GM21381 (cell line): ENCODE measurements around the gene EFNA1.
"Not testable (repeated sequence)": the region's sequence is repeated elsewhere in the genome, so short reads cannot be mapped to it uniquely, and the experiment has no call there.

Experiments
- ATAC-seq: cut with Tn5 transposase; IDR thresholded peaks from one replicate; pipeline ENCODE4 v1.9.1; 2021; ENCODE audit warnings: mild to moderate bottlenecking, moderate library complexity; ENCODE audit not compliant: unreplicated experiment

The EFNA1 gene

DNA sequence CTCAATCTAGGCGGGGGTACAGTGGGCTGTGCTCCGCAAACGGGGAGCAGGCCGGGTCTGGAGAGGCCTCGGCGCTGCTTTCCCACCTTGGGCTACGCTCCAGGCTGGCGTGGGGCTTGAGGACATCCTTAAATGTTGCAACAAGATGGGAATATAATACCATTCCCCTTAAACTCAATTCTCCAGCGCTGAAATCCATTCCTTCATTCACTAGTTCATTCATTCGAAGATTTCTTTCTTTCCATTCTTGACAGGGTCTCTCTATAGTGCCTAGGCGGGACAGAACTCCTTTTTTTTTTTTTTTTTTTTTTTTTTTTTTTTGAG is 12.9 kb downstream of the EFNA1 start:
- no peak for ATAC-seq

DNA sequence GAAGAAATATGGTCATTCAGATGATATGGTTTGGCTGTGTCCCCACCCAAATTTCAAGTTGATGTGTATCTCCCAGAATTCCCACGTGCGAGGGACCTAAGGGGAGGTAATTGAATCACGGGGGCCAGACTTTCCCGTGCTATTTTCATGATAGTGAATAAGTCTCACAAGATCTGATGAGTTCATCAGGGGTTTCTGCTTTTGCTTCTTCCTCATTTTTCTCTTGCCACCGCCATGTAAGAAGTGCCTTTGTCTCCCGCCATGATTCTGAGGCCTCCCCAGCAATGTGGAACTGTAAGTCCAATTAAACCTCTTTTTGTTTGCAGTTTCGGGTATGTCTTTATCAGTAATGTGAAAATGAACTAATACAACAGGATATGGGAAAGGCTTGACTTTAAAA is 14.1 kb downstream of the EFNA1 start:
- ATAC-seq: no peak

DNA sequence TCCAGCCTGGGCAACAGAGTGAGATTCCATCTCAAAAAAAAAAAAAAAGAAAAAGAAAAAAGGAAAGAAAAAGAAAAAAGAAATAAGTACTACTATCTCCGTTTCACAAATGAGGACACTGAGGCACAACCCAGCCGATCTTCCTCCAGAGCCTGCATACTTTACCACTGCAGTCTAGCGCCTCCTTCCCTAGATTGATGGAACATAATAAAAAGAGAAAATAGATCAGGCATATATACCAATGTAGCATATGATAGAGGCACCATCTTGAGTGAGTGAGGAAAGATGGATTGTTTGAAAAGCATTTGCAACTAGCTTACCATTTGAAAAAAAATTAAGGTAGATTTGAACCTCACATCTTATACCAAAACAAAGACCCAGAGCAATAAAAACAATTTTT is 17.8 kb downstream of the EFNA1 start:
- no peak for ATAC-seq

DNA sequence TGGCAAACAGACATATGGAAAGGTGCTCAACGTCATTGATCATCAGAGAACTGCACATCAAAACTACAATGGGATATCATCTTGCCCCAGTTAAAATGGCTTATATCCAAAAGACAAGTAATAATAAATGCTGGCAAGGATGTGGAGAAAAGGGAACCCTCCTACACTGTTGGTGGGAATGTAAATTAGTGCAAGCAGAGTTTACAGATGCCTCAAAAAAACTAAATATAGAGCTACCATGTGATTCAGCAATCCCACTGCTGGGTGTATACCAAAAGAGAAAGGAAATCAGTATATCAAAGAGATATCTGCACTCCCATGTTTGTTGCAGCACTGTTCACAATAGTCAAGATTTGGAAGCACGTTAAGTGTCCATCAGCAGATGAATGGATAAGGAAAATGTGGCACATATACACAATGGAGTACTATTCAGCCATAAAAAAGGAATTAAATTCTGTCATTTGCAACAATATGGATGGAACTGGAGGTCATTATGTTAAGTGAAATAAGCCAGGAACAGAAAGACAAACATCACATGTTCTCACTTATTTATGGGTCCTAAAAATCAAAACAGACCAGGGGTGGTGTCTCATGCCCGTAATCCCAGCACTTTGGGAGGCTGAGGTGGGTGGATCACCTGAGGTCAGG is 28.4 kb downstream of the EFNA1 start:
- ATAC-seq: not testable (repeated sequence)

DNA sequence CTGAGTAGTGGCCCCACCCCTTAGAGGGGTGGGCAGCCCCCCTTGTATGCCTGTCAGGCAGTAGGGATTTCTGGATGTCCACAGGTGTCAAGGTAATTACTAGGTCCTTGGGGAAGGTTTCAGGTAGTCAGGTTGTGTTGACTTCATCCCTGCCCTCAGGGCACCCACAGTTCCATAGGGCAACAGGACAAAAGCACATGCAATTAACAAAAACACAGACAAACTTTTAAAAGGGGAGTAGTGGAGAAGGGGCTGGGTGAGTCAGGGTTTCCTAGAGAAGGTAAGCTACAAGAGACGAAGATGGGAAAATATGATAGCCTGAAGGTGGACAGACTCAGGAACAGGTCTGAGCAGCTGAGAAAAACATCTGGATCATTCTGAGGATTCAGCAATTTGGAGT is 31.3 kb downstream of the EFNA1 start:
- ATAC-seq: no peak

DNA sequence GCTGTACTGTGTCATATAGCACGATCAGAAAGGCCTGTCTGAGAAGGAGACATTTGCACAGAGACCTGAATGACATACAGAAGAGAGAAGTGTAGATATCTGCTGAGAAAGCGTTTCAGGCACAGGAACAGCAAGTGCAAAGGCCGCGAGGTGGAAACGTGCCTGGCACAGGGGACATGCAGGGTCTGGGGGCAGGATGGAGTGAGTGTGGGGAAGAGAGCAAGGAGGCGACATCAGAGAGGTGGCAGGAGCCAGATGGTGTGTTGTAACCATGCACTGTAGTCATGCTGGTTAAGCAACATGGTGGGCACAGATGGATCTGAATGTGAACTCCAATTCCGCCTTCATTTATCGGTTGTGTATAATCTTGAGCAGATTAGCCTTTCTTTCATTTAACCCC is 32.5 kb downstream of the EFNA1 start:
- ATAC-seq: no peak

DNA sequence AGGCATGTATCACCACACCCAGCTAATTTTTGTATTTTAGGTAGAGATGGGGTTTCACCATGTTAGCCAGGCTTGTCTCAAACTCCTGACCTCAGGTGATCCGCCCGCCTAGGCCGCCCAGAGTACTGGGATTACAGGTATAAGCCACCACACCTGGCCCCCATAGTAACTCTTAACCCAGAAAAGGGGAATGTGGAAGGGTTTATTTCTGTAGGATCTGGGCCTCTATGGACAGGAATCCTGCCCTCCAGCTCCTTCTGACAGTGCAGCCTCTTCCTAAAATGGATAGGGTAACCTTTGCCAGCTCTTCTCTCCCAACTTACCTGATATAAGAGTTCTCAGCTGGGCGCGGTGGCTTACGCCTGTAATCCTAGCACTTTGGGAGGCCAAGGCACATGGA is 35.0 kb downstream of the EFNA1 start:
- not testable (repeated sequence) for ATAC-seq

DNA sequence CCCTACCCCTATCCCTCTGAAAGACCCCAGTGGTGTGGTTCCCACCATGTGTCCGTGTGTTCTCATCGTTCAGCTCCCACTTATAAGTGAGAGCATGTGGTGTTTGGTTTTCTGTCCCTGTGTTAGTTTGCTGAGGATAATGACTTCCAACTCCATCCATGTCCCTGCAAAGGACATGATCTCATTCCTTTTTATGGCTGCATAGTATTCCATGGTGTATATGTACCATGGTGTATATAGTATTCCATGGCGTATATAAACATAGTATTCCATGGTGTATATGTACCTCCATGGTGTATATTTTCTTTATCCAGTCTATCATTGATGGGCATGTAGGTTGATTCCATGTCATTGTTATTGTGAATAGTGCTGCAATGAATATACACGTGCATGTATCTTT is 36.1 kb downstream of the EFNA1 start:
- not testable (repeated sequence) for ATAC-seq

DNA sequence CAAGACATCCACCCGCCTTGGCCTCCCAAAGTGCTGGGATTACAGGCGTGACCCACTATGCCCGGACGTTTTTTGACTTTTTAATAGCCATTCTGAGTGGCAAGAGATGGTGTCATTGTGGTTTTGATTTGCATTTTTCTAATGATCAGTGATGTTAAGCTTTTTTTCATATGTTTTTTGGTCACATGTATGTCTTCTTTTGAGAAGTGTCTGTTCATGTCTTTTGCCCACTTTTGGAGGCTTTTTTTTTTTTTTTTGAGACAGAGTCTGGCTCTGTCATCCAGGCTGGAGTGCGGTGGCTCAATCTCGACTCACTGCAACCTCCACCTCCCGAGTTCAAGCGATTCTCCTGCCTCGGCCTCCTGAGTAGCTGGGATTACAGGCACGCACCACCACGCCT is 36.9 kb downstream of the EFNA1 start:
- ATAC-seq: not testable (repeated sequence)

DNA sequence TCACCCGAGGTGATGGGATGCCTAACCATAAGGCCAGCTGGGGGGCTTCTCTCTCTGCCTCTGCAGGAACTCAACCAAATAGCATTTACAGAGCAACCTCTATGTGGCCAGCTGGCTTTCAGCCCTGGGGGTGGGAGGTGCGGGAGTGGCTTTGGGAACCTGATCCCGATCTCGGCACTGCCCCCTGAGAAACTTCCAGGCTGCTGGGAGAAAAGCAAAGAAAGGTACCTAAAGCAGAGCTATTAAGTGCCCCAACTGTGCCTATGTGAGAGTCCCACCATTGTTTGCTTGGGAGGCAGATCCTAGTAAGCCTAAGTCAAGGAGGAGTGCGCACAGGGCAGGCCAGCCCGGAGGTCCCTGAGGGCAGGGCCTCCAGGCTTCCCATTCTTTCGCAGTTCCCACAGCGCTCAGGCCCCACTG is 38.4 kb downstream of the EFNA1 start:
- no peak for ATAC-seq

DNA sequence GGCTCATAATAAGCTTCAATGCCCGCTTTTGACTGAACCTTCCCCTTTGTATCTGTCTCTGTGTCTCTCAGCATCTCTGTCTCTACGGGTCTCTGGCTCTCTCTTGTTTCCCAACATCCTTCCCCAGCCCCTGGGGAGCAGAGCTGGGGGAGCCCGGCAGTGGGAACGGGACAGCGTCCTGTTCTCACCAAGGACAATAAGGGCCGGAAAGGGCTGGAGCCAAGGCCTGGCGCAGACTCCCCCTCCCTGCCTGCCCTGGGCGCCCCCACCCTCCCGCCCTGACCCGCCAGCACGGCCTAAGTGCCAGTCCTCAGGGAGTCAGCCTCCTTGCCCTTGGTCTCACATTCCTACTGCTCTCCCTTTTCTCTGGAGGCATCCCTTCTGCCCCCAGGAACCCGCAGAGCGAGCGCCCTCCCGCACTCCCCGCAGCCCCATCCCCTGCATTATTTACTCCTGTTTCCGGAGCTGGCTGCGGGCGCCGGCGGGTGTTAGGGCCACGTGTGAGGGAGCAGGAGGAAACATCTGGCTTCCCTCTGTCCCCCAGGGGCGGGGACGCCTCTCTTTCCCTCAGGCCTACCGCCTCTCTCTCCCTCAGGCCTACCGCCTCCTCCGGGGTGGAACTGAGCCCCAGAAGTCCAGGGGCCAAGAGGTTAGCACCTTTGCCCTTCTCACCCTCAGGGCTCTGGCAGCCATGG is 38.9 kb downstream of the EFNA1 start:
- no peak for ATAC-seq

DNA sequence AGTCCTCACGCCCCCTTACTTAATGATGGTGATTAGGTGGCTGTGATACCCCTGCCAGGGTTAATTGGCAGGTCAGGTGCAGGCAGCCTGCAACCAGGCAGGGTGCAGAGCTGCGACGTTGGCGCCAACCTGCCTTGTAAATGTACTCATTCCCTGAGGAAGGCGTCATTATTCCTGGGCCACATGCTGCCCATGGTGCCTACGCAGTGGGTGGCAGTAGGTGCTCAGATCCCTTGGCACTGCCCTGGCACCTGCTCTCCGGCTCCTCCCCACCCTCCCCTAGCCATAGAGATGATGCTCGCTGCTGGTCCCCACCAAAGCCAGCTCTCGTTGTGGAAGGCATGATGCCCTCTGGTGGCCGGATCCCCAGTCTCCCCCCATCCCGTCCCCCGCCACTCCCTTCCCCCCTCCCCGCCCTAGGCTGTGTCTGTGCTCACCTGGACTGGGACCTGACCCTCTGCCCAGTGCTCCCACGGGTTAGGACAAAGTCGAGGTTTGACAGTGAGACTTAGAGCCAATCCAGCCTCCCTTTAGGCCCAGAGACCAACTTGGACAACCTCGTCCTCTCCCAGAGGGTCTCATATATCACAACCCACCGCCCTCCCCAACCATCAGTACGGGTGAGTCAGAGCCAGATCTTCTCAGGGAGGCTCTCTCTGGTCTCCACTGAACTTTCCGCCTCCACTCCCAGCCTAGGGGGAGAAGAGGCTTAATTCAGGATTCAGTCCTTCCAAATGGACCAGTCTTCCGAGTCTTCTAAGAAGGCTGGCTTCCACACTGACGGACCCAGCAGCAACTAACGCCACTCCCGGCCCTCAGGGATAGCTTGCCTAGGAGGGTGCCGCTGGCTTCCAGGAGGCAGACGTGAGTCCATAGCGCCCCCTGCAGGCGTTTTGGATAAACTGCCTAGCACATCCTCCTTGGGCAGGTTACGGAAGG is 39.8 kb downstream of the EFNA1 start:
- no peak for ATAC-seq

DNA sequence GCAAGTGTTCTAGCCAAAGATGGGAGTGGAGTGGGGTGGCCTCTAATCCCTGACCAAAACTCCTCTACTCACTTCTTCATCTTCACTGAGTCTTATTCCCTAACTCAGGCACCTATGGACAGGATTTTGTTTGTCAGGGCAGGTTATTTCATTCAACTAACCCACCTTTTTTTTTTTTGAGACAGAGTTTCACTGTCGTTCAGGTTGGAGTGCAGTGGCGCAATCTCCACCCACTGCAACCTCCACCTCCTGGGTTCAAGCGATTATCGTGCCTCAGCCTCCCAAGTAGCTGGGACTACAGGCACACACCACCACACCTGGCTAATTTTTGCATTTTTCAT is 40.4 kb downstream of the EFNA1 start:
- ATAC-seq: not testable (repeated sequence)

DNA sequence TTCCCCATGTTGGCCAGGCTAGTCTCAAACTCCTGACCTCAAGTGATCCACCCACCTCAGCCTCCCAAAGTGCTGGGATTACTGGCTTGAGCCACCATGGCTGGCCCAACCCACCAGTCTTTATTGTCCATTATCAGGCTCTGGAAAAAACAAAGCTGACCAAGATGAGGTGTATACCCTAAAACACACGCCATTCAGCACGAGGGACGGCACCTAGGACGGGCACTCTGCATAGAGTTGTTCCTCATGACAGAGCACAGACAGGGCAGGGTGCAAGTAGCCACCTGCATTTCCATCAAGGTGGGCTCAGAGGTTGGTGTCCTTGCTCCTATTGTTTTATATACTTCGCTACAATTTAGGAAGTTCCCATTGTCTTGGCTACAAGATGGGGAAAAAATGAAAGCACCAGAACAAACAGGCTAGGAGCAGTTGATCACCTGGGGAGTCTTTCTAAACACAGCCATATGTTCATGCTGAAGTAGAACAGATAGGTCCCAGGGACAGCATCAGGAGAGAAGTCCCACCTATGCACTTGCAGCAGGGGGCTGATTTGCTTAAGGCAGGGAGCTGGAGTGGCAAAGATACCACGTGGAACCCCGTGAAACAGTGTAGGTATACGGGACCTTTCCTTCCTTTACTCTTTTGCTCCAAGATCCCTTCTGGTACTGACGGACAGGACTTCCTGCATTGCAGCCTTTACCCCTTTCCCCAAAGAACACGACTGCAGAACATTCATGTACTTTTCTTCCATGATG is 41.0 kb downstream of the EFNA1 start:
- no peak for ATAC-seq

DNA sequence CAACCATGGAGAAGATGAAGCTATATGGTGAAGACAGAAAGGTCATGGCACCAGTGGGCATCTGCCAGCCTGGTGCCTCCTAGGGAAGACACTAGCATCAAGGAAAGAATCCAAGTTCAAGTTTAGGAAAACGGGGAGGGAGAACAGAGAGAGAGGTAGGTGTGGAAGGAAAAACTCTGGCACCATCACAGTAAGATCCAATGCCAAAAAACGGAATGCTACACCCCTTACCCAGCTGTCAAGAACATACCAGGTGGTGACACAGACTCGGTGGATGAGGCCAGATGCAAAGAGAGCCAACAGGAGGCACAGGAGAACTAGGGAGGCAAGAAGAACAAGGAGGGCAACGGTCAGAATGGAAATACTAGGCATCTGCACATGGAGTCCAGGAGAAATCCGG is 41.9 kb downstream of the EFNA1 start:
- no peak for ATAC-seq

DNA sequence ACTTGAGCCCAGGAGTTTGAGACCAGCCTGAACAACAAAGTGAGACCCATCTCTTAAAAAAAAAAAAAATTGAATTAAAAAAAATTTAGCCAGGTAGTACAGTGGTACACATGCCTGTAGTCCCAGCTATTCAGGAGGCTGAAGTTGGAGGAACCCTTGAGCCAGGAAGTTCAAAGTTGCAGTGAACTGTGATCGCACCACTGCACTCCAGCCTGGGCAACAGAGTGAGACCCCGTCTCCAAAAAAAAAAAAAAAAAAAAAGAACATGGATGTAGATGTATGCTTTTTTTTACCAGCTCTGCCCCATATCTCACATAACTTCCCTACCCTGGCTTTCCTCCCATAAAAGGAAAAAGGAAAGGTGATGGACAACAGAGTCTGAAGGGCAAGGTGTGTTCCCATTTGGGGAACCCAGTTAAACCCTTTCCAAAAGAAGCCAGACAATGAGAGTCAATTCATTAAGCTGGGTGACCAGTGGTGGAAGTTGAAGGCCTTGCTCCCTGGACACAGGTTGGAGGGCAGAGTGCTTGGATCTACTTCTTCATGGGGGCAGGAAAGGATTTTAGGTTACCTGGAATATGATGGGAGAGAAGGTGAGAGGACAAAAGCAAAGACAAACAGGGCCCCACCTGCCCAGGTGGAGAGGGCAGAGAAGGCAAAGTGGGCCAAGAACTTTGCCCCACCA is 42.6 kb downstream of the EFNA1 start:
- ATAC-seq: no peak

DNA sequence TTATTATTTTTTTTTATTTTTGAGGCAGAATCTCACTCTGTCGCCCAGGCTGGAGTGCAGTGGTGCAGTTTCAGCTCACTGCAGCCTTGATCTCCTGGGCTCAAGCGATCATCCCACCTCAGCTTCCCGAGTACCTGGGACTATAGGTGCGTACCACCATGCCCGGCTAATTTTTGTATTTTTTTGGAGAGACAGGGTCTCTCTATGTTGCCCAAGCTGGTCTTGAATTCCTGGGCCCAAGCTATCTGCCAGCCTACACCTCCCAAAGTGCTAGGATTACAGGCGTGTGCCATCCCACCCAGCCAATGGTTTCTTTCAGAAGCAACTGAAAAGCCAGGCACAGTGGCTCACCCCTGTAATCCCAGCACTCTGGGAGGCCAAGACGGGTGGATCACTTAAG is 43.1 kb downstream of the EFNA1 start:
- no peak for ATAC-seq

DNA sequence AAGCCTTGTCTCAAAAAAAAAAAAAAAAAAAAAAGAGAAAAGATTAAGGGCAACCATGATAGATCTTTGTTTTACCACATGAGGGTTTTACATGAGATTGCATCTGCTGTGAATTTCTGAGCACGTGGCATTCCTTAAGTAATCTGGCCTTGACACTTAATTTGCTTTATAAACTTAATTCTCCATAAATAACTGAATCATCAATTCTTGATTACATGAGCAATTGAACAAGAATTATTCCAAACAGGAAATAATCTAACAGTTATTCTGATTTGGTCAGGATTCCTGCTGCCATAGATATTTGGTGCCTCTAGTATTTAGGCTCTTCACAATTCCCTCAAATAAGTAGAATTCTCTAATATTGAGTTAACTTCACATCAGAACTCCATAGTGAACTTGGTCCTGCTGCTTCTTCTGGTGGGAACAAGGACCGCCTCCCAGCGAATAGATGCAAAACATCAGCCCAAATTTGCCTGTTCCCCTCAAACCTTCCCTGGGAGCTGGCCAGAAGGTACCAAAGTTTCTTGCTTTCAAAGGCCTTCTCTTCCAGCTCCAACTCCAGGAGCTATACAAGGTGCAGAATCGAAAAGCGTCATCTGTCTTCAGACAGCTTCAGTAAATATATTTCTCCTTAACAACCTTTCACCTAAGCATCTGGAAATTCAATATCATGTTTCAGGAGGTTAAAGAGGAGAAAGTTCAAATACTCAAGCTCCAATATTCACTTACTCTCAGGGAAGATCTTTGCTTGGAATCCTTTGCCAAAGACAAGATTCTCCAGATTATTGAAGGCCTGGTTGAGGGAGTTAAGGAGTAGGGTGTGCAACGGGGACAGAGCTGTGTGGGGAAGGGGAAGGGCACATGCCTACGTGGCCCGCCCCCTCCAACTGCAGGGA is 44.4 kb downstream of the EFNA1 start:
- ATAC-seq: peak; percentile 22

DNA sequence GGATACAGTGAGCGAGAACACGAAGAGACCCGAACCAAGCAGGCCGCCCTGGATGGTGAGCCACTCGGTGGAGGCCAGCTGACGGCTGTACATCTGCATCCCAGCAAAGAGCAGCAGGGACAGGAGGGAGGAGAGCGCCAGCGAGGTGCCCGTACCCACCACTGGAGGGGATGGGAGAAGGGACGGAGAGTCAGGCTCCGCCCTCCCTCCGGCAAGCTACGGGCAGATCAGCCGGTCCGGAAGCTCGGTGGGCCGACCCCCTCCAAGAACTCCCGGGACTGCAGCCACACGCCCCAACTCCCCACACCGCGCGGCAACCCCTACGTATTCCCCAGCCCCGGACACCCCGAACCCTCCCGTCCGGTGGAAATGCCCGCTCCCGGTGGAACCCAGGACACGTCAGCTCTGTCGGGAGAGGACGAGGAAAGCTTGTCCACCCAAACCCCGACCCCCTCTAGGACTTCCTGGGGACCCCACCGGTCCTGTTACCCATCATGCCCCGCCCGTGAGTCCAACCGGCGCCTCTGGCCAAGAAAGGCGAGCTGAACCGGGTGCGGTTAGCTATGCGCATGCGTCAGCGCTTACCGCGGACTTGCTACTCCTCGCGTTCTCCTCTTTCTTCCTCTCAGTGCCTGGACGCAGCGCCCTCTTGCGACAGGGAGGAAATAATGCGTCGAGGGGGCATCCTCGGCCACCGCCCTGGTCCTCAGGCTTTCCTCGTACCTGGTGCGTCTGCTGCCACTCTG is 45.2 kb downstream of the EFNA1 start, which contains the start of gene KRTCAP2:
TSS of gene KRTCAP2 (minus strand) at position 573 of the 746 bp plus-strand sequence. CDS start at position 493, 80 bp downstream.
- ATAC-seq: peak; percentile 72
